Thoracic aorta (tissue), 2 donors: ENCODE measurements around the gene SHC2. TPM values are rescaled to one million over a fixed set of nuclear protein-coding genes. Genes with fewer than 3 reads are reported as not detected.
"Not testable (repeated sequence)": the region's sequence is repeated elsewhere in the genome, so short reads cannot be mapped to it uniquely, and the experiment has no call there.

Experiments used
- ATAC-seq: fragments of 150-250 bp; one replicate; pipeline ENCODE4 v1.8.0; 2017; ENCODE audit warnings: low read depth; ENCODE audit not compliant: insufficient number of reproducible peaks, low FRiP score
- DNase-seq: peaks from one replicate; pipeline ENCODE4 v3.0.0-alpha.2; 2020; ENCODE audit warnings: low spot score
- H3K27ac ChIP-seq, 2 donors: fragments of 200-600 bp; sonication (generic); 1 replicate in 1 of 2; 2 replicates in 1 of 2; pipeline ENCODE4 v1.5.1; 2016; ENCODE audit warnings: mild to moderate bottlenecking in 2 of 2, moderate library complexity in 2 of 2
- H3K27me3 ChIP-seq: fragments of 200-600 bp; sonication (generic); replicated peaks from 2 replicates; pipeline ENCODE4 v1.6.0; 2016; ENCODE audit warnings: mild to moderate bottlenecking; ENCODE audit not compliant: insufficient read depth
- H3K36me3 ChIP-seq: fragments of 200-600 bp; sonication (generic); one replicate; pipeline ENCODE4 v1.5.1; 2016
- H3K4me1 ChIP-seq, 2 donors: fragments of 200-600 bp; sonication (generic); 1 replicate in 1 of 2; 2 replicates in 1 of 2; pipeline versions ENCODE4 v1.5.1 to v1.6.0; 2016; ENCODE audit warnings: low read depth in 2 of 2, mild to moderate bottlenecking in 1 of 2; ENCODE audit not compliant: control insufficient read depth in 1 of 2
- H3K4me3 ChIP-seq: fragments of 200-600 bp; sonication (generic); 2 replicates; pipeline ENCODE4 v1.5.1; 2016; ENCODE audit warnings: mild to moderate bottlenecking
- H3K9me3 ChIP-seq: fragments of 200-600 bp; sonication (generic); 2 replicates; pipeline ENCODE4 v1.5.1; 2016
- CTCF ChIP-seq: fragments of 200-600 bp; sonication (generic); IDR thresholded peaks from one replicate; pipeline ENCODE4 v1.5.1; 2019; ENCODE audit warnings: antibody characterized with exemption
- total RNA-seq, 2 donors: library from RNA; depleted of rRNA; stranded (reverse); fragments of >200 nt; gene quantifications; one replicate each; pipeline versions ENCODE4 v1.1.0 to v1.2.3, GENCODE V29; 2016

The SHC2 gene
- total RNA-seq, 2 donors from 2014 or later, result 17.2 to 18.8 TPM

GRCh38 chr19:383922-384798, 76.7 kb downstream of the SHC2 start:
- DNase-seq, result no peak
- Histone ChIP-seq H3K36me3 (no peaks in the 10 kb centered on the region), H3K9me3 (no peaks in the 10 kb centered on the region), H3K4me3 (no peak overlapping the region), H3K27me3 (peaks cover 3% of the 10 kb centered on the region), H3K4me1 (no peaks in the 10 kb centered on the region), H3K27ac (no peak overlapping the region)
- TF ChIP-seq CTCF, result peak; percentile 47
- ATAC-seq, result no peak

GRCh38 chr19:383040-383439, 77.8 kb downstream of the SHC2 start:
- Histone ChIP-seq H3K4me1 (no peaks in the 10 kb centered on the region), H3K4me3 (no peak overlapping the region), H3K36me3 (no peaks in the 10 kb centered on the region), H3K27ac (no peak overlapping the region), H3K9me3 (no peaks in the 10 kb centered on the region), H3K27me3 (peaks cover 3% of the 10 kb centered on the region)
- no peak for TF ChIP-seq CTCF
- DNase-seq (no peak), ATAC-seq (no peak)

GRCh38 chr19:382578-382977, 78.3 kb downstream of the SHC2 start:
- not testable (repeated sequence) for DNase-seq

GRCh38 chr19:381901-382300, 78.9 kb downstream of the SHC2 start:
- not testable (repeated sequence) for H3K36me3 ChIP-seq, H3K27ac ChIP-seq, H3K9me3 ChIP-seq, ATAC-seq, H3K27me3 ChIP-seq, DNase-seq, H3K4me3 ChIP-seq, H3K4me1 ChIP-seq

More at GRCh38 chr19:382578-382977, 78.3 kb downstream of the SHC2 start:
- not testable (repeated sequence) for ATAC-seq, H3K36me3 ChIP-seq, H3K9me3 ChIP-seq, H3K4me1 ChIP-seq, H3K27ac ChIP-seq, H3K4me3 ChIP-seq, H3K27me3 ChIP-seq

- not testable (repeated sequence) for H3K9me3 ChIP-seq, H3K4me1 ChIP-seq, H3K27ac ChIP-seq, DNase-seq, H3K36me3 ChIP-seq, ATAC-seq, H3K27me3 ChIP-seq, H3K4me3 ChIP-seq
Observed at GRCh38 chr19:380618-381219, 80.1 kb downstream of the SHC2 start.

- no peaks in the 10 kb centered on the region for H3K4me1 ChIP-seq
- H3K27me3 ChIP-seq, result peaks cover 3% of the 10 kb centered on the region
- no peak overlapping the region for H3K27ac ChIP-seq
- DNase-seq (no peak), ATAC-seq (no peak)
- H3K4me3 ChIP-seq, result no peak overlapping the region
- no peaks in the 10 kb centered on the region for H3K9me3 ChIP-seq
- TF ChIP-seq CTCF, result no peak
- no peaks in the 10 kb centered on the region for H3K36me3 ChIP-seq
Observed at GRCh38 chr19:379796-380195, 81.0 kb downstream of the SHC2 start.
